ENCODE data around the gene SLC9A3.
A peak's percentile ranks its signal among the peaks of the same experiment; 100 is the strongest.

Gene SLC9A3

DNA sequence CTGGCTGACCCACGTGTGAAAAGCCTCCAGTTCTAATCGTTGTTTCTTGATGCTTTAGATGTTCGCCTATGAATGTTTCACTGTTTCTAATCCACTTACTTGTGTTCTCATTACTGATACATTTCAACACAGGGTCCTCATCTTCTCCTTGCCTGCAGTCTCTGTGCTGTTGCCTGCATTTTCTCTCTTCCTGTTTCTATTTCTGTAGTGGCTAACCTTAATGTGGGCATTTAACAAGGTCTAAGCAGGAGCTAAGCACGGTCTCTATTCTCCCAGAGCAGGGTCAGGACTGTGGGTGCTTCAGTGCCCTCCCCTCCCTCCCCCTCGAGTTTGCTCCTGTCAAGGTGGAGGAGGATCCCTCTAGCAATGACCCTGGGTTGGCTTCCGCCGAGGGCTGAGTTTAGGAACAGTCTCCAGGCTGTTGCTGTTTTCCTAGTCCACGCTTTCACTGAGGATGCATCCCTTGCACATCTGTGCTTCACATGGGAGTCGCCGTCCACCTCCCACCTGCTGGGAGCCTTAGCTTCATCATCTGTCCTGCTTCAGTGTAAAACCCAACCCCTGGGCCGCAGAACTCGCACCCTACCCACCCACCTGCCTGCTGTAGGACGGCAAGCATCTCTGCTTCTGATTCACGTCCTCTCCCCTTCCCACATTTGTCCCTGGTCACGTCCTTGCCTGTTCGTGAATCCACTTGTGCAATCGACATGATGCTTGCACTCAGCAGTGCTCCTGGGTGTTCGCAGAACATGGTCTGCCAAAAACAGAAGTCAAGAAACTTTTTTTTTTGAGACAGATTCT is 83.6 kb downstream of the SLC9A3 start:
- DNase-seq, result no peak

- no peak for DNase-seq
Observed at GRCh38 chr5:439636-440035, 84.6 kb downstream of the SLC9A3 start.

DNA sequence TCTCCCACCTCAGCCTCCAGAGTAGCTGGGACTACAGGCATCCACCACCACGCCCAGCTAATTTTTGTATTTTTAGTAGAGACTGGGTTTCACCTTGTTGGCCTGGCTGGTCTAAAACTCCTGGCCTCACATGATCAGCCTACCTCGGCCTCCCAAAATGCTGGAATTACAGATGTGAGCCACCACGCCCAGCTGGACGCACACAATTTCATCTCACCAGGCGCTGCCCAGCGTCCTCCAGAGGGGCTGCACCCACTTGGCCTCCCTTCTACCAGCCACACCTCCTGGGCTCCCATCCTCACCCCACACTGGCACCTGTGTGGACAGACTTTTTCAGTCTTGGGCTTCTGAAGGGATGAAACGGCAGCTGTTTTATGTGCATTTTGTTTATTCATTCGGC is 85.1 kb downstream of the SLC9A3 start:
- DNase-seq, result no peak

- no peak for DNase-seq
Observed at GRCh38 chr5:438481-438981, 85.7 kb downstream of the SLC9A3 start.

- DNase-seq, result no peak
Observed at GRCh38 chr5:437281-437771, 86.9 kb downstream of the SLC9A3 start.

DNA sequence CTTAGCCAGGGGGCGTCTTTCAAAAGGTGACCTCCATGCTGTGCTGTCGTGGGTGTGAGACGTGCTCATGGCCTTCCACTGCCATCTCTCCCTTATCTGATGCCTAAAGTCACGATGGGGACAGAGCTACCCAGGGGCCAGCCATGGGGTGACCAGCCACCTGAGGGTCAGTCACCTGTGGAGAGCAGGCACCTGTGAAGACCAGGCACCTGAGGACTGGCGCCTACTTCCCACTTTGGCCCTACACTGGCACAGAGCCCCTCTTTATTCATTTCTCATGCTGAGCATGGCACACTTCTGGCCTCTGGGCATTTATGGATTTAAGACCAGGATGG is 87.6 kb downstream of the SLC9A3 start:
- no peak for DNase-seq

DNA sequence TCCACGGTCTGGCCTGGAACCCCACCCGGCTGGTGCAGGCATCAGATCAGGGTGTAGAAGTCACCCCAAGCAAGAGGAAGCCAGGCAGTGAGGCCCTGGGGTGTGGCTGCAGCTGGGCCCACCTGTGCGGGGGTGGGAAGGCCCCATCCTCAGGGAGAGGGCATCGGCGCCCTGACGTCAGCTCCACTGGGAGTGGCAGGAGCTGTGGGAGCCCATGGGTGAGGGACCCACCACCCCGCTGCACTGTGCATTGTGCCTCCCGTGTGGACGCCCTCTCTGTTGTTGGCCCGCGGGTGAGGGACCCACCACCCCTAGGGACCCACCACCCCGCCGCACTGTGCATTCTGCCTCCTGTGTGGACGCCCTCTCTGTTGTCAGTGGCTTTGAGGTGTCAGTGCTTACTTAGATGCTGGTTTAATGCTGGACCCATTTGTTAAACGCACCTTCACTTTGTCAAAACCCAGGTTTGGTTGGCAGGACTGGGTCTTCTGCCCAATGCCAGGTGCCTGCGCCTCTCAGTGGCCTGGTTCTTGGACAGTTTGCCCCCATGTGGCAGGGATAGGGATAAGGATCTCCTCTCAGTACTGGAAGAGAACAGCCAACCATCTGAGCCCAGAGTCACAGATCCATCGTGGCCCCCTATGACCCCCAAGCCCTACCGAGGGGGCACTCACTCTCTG is 88.1 kb downstream of the SLC9A3 start:
- no peak for DNase-seq

- no peak for DNase-seq
Observed at GRCh38 chr5:435156-435790, 89.0 kb downstream of the SLC9A3 start.

DNA sequence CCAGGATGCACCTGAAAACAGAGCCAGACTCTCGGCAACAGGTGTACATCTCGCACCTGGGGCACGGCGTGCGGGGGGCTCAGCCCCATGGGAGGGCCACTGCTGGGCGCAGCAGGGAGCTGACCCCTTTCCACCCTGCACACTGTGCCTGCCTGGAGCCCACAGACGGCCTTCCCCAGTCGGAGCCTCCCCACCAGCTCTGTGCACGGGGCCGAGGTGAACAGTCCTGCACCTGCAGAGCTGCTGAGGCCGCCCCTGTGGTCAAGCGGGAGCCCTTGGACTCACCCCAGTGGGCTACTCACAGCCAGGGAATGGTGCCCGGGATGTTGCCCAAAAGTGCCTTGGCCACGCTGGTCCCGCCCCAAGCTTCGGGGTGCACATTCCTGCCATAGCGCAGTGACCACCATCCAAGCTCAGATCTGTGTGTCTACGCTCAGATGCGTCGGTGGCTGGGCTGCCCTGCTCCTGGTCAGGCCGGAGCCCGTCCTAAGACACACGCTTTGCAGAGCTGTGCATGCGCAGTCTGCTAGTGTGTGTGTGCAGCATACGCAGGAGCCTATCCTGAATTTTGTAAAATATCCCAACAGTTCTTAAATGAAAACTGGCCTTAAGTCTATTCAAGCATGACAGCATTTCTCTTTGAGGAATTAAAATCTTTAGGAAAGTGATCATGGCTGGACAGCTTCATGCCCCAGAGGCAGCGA is 89.7 kb downstream of the SLC9A3 start:
- no peak for DNase-seq

DNA sequence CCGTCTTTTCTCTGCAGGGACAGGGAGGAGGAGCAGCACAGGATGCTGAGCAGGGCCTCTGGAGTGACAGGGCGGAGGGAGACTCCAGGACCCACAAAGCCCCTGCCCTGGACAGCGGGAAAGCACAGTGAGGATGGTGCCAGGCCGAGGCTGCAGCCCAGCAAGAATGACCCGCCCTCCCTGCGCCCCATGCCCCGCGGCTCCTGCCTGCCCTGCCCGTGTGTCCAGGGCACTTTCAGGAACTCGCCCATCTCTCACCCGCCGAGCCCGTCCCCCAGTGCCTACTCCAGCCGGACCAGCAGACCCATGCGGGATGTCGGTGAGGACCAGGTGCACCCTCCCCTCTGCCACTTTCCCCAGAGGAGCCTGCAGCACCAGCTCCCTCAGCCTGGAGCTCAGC is 90.4 kb downstream of the SLC9A3 start:
- DNase-seq, result no peak

DNA sequence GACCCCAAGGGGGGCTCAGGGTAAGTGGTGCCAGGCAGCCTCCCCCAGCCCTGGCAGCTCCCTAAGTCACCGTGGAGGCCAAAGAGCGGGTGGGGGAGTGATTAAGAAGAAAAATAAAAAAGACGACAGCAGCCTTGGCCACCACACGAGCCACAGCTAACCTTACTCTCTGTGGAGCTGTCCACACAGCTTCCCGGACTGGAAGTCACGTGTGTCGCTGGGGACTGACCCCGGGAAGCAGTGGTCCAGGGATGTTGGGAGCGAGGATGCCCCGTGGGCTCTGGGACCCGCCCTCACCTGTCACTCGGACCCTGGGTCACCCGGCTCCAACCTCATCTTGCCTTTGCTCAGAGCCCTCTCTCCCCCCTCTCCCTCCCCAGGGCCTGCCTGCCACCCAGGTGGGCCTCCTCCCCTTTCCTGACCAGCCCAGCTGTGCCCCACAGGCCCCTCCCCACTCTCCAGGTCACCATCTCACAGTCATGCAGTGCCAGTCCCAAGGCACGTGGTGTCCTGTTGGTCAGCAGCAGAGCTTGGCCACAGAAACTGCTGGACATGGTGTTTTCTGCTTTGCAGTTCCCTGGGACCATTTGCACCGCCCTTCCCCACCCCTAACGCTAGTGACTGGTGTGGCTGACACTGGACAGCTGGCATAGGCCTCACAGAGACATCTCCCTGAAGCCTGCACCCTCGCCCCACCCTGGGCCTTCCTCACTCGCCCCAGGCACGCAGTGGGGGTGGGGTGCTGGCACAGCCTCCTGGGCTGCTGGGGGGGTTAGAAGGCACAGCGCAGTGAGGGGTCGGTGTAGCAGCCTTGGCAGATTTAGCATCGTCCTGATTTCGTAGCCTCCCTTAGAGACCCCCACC is 91.1 kb downstream of the SLC9A3 start:
- DNase-seq, result no peak

DNA sequence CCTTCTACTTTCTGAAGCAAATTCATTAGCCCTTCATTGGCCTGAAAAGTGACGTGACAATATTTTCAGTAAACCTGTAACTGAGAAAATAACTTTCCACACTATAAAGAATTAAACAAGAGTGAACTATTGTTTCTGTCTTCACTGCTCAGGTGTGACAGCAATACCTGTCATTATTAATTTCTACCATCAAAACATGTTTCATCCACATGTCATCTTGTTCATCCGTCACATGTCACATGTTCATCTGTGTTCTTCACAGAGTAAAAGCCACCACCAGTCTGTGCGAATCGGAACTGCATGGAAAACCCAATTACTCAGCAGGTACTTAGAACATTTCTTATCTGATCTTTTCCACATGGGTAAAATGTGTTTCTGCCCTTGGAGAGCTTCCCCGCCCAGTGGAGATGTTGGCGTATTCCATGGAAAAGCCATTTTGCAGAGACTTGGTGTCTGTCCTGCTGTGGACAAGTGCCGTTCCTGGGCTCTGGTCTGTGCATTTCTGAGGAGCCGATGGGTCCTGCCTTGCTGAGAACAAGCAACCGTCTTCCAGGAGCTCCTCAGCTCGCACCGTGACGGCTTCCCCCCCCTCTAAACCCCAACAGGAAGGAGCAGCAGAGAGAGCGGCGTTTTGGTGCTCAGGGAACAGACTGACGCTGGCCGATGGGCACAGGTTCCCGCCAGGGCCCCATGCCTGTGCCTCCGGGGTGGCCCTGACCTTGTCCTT is 91.9 kb downstream of the SLC9A3 start:
- no peak for DNase-seq

DNA sequence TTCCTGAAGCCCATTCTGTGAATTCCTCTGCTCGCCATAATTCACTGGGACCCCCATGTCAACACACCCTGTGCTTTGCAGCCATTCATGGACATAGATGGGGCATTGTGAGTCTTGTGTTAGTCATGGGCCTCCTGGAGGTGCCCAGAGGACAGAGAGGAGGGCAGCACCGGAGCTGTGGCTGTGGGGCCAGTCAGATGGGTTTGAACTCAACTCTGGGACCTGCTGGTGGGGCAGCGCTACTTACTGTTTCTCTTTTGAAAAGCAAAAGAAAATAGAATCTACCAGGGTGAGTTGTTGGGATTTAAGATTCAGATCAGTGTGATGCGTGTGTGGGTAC is 92.6 kb downstream of the SLC9A3 start:
- no peak for DNase-seq

- peak; percentile 30 for DNase-seq
Observed at GRCh38 chr5:431001-431710, 93.1 kb downstream of the SLC9A3 start.

- DNase-seq, result no peak
Observed at GRCh38 chr5:430214-430925, 93.9 kb downstream of the SLC9A3 start.

DNA sequence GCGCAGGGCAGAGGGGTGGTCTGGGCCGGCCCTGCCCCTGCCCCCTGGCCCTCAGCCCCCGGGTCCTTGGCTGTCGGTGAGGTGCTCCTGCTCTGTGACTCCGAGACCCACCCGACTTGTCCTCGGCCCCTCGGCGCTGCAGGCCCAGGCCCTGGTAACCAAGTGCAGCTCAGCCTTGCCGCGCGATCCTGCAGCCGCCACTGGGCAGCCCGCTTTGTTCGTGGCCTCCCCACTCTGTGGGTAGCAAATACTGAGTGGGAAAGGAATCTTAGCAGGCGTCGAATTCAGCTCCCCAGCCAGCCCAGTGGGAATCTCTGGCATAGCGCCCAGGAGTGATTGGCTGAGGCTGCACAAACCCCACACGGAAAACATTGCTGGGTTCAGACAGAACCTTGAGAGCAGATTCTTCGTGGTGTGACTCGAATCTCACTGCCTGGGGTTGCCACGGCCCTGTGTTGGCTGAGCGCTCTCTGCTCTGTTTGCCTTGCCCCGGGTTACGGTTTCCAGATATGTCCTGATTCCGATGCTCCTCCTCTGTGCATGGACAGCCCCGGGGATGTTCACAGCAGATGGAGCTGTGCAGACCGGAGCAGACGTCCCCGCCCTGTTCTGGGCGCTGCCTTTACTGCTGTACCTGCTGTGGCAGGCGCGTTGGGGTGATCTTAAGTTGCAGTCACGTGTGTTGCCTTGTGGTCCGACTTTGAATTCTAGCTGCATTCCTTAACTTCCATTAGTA is 94.6 kb downstream of the SLC9A3 start:
- no peak for DNase-seq

- DNase-seq, result no peak
Observed at GRCh38 chr5:428754-429452, 95.3 kb downstream of the SLC9A3 start.

DNA sequence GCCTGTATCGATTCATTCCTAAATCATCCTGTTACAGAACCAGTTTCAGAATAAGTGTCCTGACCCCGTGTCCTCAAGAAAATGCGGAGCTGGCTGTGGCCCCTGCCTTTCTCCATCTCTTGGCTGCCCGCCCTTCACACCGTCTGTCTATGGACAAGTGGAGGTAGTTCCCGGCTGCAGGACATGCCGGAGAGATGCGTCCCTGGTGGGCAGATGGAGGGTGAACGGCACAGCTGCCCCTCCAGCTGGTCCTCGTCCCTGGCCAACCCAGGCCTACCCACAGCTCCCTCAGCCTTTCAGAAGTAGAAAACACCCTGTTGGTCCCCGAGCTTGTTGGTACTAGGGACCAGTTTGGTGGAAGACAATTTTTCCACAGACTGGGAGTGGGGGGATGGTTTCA is 96.0 kb downstream of the SLC9A3 start:
- no peak for DNase-seq
